Sigmoid colon (tissue), 7 donors: Measurements from ENCODE around the gene SRD5A3. TPM values are rescaled to one million over a fixed set of nuclear protein-coding genes. Genes with fewer than 3 reads are reported as not detected.

Experiments
- DNase-seq: peaks from one replicate; pipeline ENCODE4 v3.0.0-alpha.2; 2019
- H3K27ac ChIP-seq, 4 donors: fragments of 200-600 bp; sonication (generic); one replicate each; pipeline ENCODE4 v1.5.1; 2016 to 2019; ENCODE audit warnings: mild to moderate bottlenecking in 1 of 4
- H3K27me3 ChIP-seq, 3 donors: fragments of 200-600 bp; sonication (generic); one replicate each; pipeline ENCODE4 v1.5.1; 2019; ENCODE audit warnings: mild to moderate bottlenecking in 1 of 3
- H3K36me3 ChIP-seq, 4 donors: fragments of 200-600 bp; sonication (generic); one replicate each; pipeline ENCODE4 v1.5.1; 2016 to 2019
- H3K4me1 ChIP-seq, 4 donors: fragments of 200-600 bp; sonication (generic); one replicate each; pipeline ENCODE4 v1.5.1; 2017 to 2019
- H3K4me3 ChIP-seq, 4 donors: fragments of 200-600 bp; sonication (generic); one replicate each; pipeline ENCODE4 v1.5.1; 2017 to 2019; ENCODE audit warnings: mild to moderate bottlenecking in 2 of 4, moderate library complexity in 1 of 4
- H3K9me3 ChIP-seq, 4 donors: fragments of 200-600 bp in 3 of 4; sonication (generic) in 3 of 4; one replicate each; pipeline versions ENCODE4 v1.5.1 to v1.6.1; 2013 to 2019
- CTCF ChIP-seq, 4 experiments: fragments of 450-650 bp in 3 of 4; fragments of 200-600 bp in 1 of 4; IDR thresholded peaks; one replicate each; pipeline ENCODE4 v1.5.1; 2016 to 2019; ENCODE audit warnings: antibody characterized with exemption in 4 of 4, mild to moderate bottlenecking in 3 of 4, moderate library complexity in 2 of 4
- EP300 ChIP-seq, 4 donors: sonication (generic); formaldehyde crosslinking; IDR thresholded peaks; one replicate each; pipeline ENCODE4 v1.6.1; 2017; ENCODE audit warnings: antibody characterized with exemption in 4 of 4
- POLR2A ChIP-seq, 2 donors: fragments of 450-650 bp; IDR thresholded peaks; one replicate each; pipeline ENCODE4 v1.6.1; 2016; ENCODE audit warnings: antibody characterized with exemption in 2 of 2, mild to moderate bottlenecking in 2 of 2, moderate library complexity in 2 of 2
- POLR2AphosphoS5 ChIP-seq, 4 donors: sonication (generic); formaldehyde crosslinking; IDR thresholded peaks; one replicate each; pipeline ENCODE4 v1.6.1; 2017; ENCODE audit warnings: antibody characterized with exemption in 4 of 4
- WGBS, 2 donors: extraction: QIAGEN DNeasy Blood & Tissue Kit; methylation state at CpG; one replicate each; pipeline ENCODE4 v1.1.7; 2013; 5-methylcytosine and 5-hydroxymethylcytosine counted together
- intact Hi-C: fragments of 100-400 bp; cut with DNase I; formaldehyde crosslinking; loops from one replicate; pipeline ENCODE4 v1.15.1; 2023
- polyA plus RNA-seq, 3 donors: library from polyadenylated mRNA; stranded (reverse); fragments of 200-250 nt; gene quantifications; one replicate each; pipeline ENCODE4 v1.2.3, GENCODE V29; 2013
- total RNA-seq, 4 donors: library from RNA; depleted of rRNA; stranded (reverse); fragments of >200 nt; gene quantifications; one replicate each; pipeline ENCODE4 v1.1.0, GENCODE V29; 2016
- donor health status: healthy with polysubstance abuse.
- donor health status: Bipolar disorder and iron deficiency.
- donor health status: healthy.

SRD5A3 gene
- total and polyA plus RNA-seq, 7 donors: 2.2 to 9.3 (median 4.4) TPM

- Histone ChIP-seq H3K4me3 (no peak overlapping the region), H3K27ac (no peak overlapping the region), H3K36me3 (no peaks in the 10 kb centered on the region), H3K4me1 (no peaks in the 10 kb centered on the region), H3K9me3 (no peaks in the 10 kb centered on the region), H3K27me3 (no peaks in the 10 kb centered on the region)
- no peak for TF ChIP-seq POLR2AphosphoS5 (IDR thresholded peaks at IDR 0.05)
- no peak for TF ChIP-seq POLR2A (IDR thresholded peaks at IDR 0.05)
- TF ChIP-seq CTCF (IDR thresholded peaks at IDR 0.05): no peak
- TF ChIP-seq EP300 (IDR thresholded peaks at IDR 0.05): no peak
- WGBS, 2 donors: 63 to 86% methylated on average over 2 of the region's 2 CpGs
- no peak for DNase-seq
- intact Hi-C loops: no loop called here
Observed at GRCh38 chr4:55329012-55329411, 17.0 kb upstream of the SRD5A3 start.

- H3K27ac ChIP-seq: no peak overlapping the region
- no peaks in the 10 kb centered on the region for H3K4me1 ChIP-seq
- no peaks in the 10 kb centered on the region for H3K27me3 ChIP-seq
- WGBS, 2 donors: 22 to 44% methylated on average over 4 of the region's 4 CpGs
- intact Hi-C loops: no loop called here
- no peak for TF ChIP-seq CTCF (IDR thresholded peaks at IDR 0.05)
- no peak overlapping the region for H3K4me3 ChIP-seq
- H3K9me3 ChIP-seq: no peaks in the 10 kb centered on the region
- no peaks in the 10 kb centered on the region for H3K36me3 ChIP-seq
- no peak for DNase-seq
Observed at GRCh38 chr4:55330241-55330640, 15.8 kb upstream of the SRD5A3 start.

GRCh38 chr4:55336138-55337034, 9.7 kb upstream of the SRD5A3 start:
- H3K4me3 ChIP-seq: no peak overlapping the region
- no peaks in the 10 kb centered on the region for H3K27me3 ChIP-seq
- no peaks in the 10 kb centered on the region for H3K9me3 ChIP-seq
- no peaks in the 10 kb centered on the region for H3K4me1 ChIP-seq
- TF ChIP-seq CTCF (IDR thresholded peaks at IDR 0.05): no peak
- TF ChIP-seq POLR2A (IDR thresholded peaks at IDR 0.05): no peak
- no peak for TF ChIP-seq POLR2AphosphoS5 (IDR thresholded peaks at IDR 0.05)
- no peak for TF ChIP-seq EP300 (IDR thresholded peaks at IDR 0.05)
- intact Hi-C loops: no loop called here
- DNase-seq: no peak
- no peaks in the 10 kb centered on the region for H3K36me3 ChIP-seq
- H3K27ac ChIP-seq: no peak overlapping the region
- WGBS, 2 donors: 64 to 66% methylated on average over 22 of the region's 22 CpGs

- H3K36me3 ChIP-seq: no peaks in the 10 kb centered on the region
- no peaks in the 10 kb centered on the region for H3K4me1 ChIP-seq
- no peak overlapping the region for H3K4me3 ChIP-seq
- no peak for TF ChIP-seq POLR2A (IDR thresholded peaks at IDR 0.05)
- no peak for TF ChIP-seq POLR2AphosphoS5 (IDR thresholded peaks at IDR 0.05)
- TF ChIP-seq EP300 (IDR thresholded peaks at IDR 0.05): no peak
- no peak for TF ChIP-seq CTCF (IDR thresholded peaks at IDR 0.05)
- no peaks in the 10 kb centered on the region for H3K9me3 ChIP-seq
- intact Hi-C loops: no loop called here
- DNase-seq: no peak
- H3K27ac ChIP-seq: no peak overlapping the region
- H3K27me3 ChIP-seq: no peaks in the 10 kb centered on the region
Observed at GRCh38 chr4:55337944-55338343, 8.1 kb upstream of the SRD5A3 start.

GRCh38 chr4:55338486-55338885, 7.6 kb upstream of the SRD5A3 start:
- intact Hi-C loops: no loop called here
- Histone ChIP-seq H3K9me3 (no peaks in the 10 kb centered on the region), H3K27me3 (no peaks in the 10 kb centered on the region), H3K4me1 (no peaks in the 10 kb centered on the region), H3K4me3 (no peak overlapping the region), H3K27ac (no peak overlapping the region), H3K36me3 (no peaks in the 10 kb centered on the region)
- WGBS, 2 donors: 77 to 86% methylated on average over 4 of the region's 4 CpGs
- DNase-seq: no peak
- TF ChIP-seq POLR2A (IDR thresholded peaks at IDR 0.05) (no peak), CTCF (IDR thresholded peaks at IDR 0.05) (no peak)
